Tongue (tissue), 2 donors: ENCODE measurements around the gene ADRA2B. TPM values are rescaled to one million over a fixed set of nuclear protein-coding genes. Genes with fewer than 3 reads are reported as not detected.

Experiments
- DNase-seq: peaks from one replicate; pipeline ENCODE4 v3.0.0-alpha.2; 2015
- total RNA-seq: library from RNA; depleted of rRNA; stranded (reverse); fragments of >200 nt; gene quantifications from one replicate; pipeline ENCODE4 v1.2.3, GENCODE V29; 2014

The ADRA2B gene
- total RNA-seq, 1 donor from 2014 or later = 5.2 TPM

DNA sequence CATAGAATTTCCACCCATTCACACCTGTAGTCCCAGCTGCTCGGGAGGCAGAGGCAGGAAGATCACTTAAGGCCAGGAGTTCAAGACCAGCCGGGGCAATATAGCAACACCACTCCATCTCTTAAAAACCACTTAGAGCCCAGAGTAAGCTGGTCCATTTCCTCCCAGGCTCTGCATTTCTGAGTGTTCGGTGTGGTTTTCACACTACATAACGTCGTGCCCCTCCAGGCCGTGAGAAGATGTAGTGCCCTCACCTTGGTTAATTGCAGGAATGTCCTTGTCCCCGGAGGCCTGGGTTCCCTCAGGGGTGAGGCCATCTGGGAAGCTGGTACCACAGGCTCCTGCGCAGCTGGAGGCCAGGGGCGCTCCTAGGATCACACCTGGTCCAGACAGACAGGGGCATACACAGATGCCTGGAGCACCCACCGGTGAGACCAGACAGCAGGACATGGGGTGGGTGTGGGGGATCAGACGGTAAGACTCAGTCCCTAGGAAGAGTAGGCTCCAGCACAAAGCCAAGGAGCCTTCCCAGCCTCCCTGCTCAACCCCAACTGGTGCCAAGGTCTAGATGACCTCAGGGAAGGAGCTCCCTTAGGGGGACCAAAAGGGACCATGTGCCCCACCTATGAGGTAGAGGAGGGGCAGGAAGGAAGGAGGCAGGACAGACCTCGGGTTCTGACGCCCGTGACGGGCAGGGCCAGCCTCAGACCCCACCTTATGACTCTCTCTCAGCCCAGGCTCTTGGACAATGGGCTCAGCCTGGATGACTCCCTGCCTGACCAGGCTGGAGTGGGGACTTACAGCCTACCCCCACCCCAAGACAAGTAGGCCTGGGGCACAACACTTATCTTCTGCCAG is 21.2 kb upstream of the ADRA2B start:
- no peak for DNase-seq

GRCh38 chr2:96136129-96136720 is 19.9 kb upstream of the ADRA2B start:
- DNase-seq = no peak

DNA sequence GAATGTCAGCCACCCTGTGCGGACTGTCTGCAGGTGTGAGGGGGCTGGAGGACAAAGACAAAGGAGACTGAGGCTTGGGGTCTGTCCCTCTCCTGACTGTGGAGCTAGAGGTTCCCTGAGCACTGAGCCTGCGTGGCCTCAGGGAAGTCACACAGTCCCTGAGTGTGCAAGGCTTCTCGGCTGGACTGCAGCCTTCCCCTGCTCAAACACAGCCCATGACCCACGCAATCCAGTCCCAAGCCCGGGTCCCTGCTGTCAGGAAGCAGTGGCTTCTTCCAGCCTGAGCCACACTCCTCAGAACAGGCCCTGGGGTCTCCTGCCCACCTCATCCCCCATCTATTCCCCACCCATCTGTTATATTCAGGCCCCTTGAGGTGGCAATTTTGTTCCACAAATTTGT is 19.2 kb upstream of the ADRA2B start:
- DNase-seq = no peak

- DNase-seq = no peak
Observed at GRCh38 chr2:96135171-96135570, 18.8 kb upstream of the ADRA2B start.

- DNase-seq = no peak
Observed at GRCh38 chr2:96134421-96134820, 18.1 kb upstream of the ADRA2B start.

DNA sequence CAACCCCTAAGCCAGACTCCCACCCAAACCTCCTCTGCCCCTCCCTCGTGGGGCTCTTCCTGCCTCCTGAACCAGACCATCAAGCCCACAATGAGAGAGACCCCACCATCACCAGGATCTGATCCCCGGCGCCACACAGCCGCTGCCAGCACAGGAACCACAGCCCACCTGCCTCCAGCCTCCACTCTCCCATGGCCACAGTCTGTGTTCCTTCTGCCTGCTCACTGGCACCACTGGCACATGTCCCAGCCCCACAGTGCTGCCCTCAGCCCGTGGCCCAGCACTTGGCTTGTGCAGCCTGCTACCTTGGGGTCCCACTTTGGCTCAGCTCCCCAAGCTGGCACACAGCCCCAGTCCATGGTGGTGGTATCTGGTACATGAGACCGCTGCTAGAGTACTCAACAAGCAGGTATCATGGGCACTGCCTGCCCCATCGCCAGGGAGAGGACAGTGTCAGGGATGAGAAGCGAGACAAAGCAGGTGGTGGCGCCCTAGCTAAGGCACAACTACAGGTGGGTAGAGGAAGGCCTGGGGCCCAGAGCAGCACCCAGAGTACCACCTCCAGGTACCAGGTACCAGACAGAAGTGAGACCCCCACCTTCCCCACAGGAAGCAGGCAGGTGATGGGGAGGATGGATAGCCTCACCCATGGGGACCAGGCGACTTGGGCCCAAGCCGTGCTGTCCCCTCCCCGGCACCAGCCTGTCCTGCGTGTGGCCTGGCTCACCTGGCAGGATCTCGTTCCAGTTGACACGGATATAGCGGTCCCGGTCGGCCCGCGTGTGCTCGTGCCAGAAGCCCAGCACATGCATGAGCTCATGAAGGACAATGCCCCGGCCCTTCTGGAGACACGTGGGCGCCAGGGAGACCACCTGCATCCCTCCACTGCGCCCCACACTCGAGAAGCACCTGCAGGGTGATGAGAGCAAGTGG is 15.7 kb upstream of the ADRA2B start:
- no peak for DNase-seq

GRCh38 chr2:96131152-96131812 is 14.9 kb upstream of the ADRA2B start:
- DNase-seq = no peak

- DNase-seq = no peak
Observed at GRCh38 chr2:96130483-96130882, 14.1 kb upstream of the ADRA2B start.

DNA sequence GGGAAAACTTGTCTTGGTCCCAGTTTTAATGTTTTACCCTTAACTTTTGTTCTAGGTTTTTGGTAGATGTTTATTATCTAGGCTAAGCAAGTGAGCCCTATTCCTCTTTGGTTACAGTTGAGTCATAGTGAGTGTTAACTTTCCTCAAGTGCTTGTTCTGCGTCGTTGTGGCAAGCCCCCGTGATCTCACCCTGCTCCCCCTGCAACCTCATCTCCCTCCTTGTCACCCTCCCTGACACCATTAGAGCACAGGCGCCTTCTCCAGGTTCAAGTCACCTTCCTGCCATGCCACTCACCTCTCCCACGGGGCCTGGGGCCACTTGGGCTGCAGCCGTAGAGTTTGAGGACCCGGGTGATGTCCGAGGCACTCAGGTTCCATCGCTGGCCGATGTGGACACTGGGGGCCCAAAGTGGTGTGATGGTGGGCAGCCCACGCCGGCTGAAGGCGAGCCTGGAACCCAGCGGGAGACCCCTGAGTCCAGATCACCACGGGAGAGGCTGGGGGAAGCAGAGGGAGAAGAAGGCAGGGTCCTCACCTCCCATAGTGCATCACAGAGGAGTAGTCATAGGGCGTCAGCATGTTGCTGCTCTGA is 13.3 kb upstream of the ADRA2B start:
- no peak for DNase-seq

DNA sequence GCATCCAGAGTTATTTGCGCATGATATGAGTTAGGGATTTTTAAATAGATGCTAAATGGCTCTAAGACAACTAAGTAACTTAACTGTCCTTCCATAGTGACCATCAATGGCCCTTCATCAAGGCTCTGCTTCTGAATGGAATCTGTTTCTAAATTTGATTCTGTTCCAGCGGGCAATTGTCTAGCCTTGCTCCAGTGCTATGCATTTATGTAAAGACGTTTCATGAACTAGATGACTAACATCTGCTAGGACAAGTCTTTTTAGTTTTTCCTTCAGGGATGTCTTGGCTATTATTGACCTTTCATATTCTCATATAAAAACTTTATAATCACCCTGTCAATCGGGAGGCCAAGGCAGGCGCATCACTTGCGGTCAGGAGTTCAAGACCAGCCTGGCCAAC is 12.1 kb upstream of the ADRA2B start:
- DNase-seq = no peak

GRCh38 chr2:96124406-96125265 is 8.3 kb upstream of the ADRA2B start:
- no peak for DNase-seq

- no peak for DNase-seq
Observed at GRCh38 chr2:96123936-96124335, 7.6 kb upstream of the ADRA2B start.

- DNase-seq = no peak
Observed at GRCh38 chr2:96123290-96123689, 6.9 kb upstream of the ADRA2B start.

GRCh38 chr2:96122391-96122790 is 6.0 kb upstream of the ADRA2B start:
- no peak for DNase-seq

DNA sequence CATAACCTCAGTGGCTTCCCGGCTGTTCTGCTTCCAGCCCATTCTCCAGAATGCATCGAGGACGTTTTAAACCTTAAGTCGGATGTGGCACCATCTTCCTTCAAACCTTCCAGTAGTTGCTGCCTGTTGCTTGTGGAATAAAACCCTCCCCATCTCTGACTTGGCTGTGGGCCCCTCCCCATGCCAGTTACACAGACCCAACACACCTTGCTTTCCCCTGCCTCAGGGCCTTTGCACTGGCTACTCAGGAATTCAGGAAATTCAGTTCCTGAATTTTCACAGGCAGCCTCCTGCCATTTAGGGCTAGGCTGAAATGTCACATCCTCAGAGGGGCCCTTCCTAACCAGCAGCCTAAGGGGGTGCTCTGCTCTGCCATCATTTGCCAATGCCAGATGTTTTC is 5.0 kb upstream of the ADRA2B start:
- no peak for DNase-seq

DNA sequence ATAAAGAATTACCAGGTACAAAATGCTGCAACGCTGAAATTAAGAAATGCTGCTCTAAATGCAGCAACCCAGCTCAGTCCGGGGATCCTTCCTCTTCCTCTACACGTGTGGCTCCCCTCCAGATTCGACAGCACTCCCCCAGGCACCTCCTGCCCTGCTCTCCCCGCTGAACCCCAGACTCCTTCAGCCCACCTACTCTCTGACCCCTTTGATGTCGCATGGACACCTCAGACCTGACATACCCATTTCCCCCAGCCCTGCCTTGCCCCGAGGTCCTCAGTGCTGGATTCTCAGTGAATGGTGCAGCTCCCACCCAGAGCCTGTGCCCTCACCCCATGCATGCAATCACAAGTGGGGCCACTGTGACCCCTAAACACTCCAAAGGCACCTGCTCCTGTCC is 4.6 kb upstream of the ADRA2B start:
- no peak for DNase-seq

- DNase-seq = no peak
Observed at GRCh38 chr2:96120091-96120720, 3.8 kb upstream of the ADRA2B start.

DNA sequence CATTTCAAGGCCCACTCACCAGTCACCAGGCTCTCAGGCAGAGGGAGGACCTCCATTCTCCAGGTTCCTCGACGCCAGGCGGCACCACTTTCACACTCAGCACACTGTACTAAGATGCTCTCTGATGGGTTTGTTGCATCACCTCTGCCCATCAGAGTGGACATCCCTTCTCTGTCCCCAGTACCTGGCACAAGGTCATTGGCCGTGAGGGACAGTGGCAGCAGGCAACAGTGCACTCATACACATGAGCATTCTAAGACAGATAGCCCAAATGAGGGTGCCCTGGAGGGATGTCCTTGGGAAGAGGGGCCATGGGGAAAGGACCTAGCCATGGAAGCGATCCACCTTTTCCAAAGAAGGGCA is 3.0 kb upstream of the ADRA2B start:
- DNase-seq = no peak

DNA sequence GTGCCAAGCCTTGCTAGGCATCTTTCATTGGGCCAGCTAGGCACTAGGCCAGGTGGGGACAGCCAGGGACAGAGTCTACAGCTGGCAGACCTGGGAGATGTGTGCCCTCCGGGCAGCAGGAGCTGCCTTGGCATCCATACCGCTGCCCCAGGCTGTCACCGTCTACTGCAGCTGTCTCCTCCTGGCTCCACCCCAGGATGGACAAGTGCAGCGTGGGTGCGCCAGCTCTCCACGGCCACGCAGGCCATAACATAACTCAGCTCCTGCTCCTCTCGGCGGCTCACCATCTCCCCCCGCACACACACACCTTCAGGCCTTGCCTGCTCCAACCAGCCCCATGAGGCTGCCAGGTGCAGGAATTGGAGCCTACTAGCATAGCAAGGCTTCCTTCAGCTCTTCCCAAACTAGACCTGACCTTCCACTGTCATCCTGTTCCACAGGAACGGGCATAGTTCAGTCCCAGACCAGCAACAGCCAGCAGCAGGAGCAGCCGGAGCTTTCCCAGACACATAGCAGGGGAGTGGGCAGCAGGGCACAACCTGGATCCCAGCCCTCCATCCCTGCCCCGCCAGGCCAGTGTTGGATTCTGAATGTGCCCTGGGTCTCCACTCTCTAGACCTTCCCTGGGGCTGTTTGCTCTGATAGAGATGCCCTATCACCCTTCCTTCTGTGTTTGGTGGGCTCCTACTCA is 2.5 kb upstream of the ADRA2B start:
- no peak for DNase-seq
